Kidney (tissue), 14 donors: ENCODE data around the gene YKT6. TPM values are rescaled to one million over a fixed set of nuclear protein-coding genes. Genes with fewer than 3 reads are reported as not detected.

Experiments used
- DNase-seq, 5 donors: peaks; one replicate each; pipeline ENCODE4 v3.0.0-alpha.2; 2013 to 2020
- FAIRE-seq: peaks from 2 replicates; lab custom pipeline; 2012; peaks lifted over from hg19 to GRCh38; lab: Jason Lieb, UNC
- H3K27ac ChIP-seq, 2 donors: one replicate each; pipeline ENCODE4 v1.7.0; 2013; ENCODE audit warnings: low read depth in 2 of 2, low read length in 2 of 2, inconsistent platforms in 1 of 2
- H3K27me3 ChIP-seq: one replicate; pipeline ENCODE4 v1.7.1; 2013; ENCODE audit warnings: low read length, inconsistent platforms; ENCODE audit not compliant: control insufficient read depth, insufficient read depth
- H3K36me3 ChIP-seq, 3 donors: one replicate each; pipeline versions ENCODE4 v1.7.0 to v1.7.1; 2013; ENCODE audit warnings: low read length in 3 of 3, control low read depth in 1 of 3, inconsistent platforms in 1 of 3; ENCODE audit not compliant: insufficient read depth in 3 of 3, control insufficient read depth in 2 of 3
- H3K4me1 ChIP-seq, 3 donors: one replicate each; pipeline versions ENCODE4 v1.7.0 to v1.7.1; 2013; ENCODE audit warnings: low read length in 3 of 3, inconsistent platforms in 1 of 3, low read depth in 1 of 3; ENCODE audit not compliant: control insufficient read depth in 2 of 3, insufficient read depth in 2 of 3
- H3K4me3 ChIP-seq, 3 donors: one replicate each; pipeline versions ENCODE4 v1.7.0 to v1.8.1; 2013; ENCODE audit warnings: low read length in 3 of 3, control low read depth in 1 of 3, inconsistent platforms in 1 of 3
- H3K9ac ChIP-seq, 3 donors: one replicate each; pipeline versions ENCODE4 v1.7.0 to v1.7.1; 2013; ENCODE audit warnings: low read length in 3 of 3, control low read depth in 1 of 3, inconsistent platforms in 1 of 3
- H3K9me3 ChIP-seq, 3 donors: one replicate each; pipeline versions ENCODE4 v1.7.0 to v1.7.1; 2013; ENCODE audit warnings: low read length in 3 of 3, control low read depth in 1 of 3, inconsistent platforms in 1 of 3; ENCODE audit not compliant: control insufficient read depth in 2 of 3, insufficient read depth in 1 of 3
- CTCF ChIP-seq: IDR thresholded peaks from 3 replicates; pipeline ENCODE4 v1.5.1; 2012; ENCODE audit warnings: mild to moderate bottlenecking, moderate library complexity, borderline replicate concordance; ENCODE audit not compliant: insufficient read depth; ENCODE audit errors: extremely low read depth
- intact Hi-C: fragments of 100-400 bp; cut with DNase I; formaldehyde crosslinking; loops from one replicate; pipeline ENCODE4 v1.11.1; 2022
- polyA plus RNA-seq: library from polyadenylated mRNA; stranded (reverse); fragments of 350-450 nt; fragmentation: Illumina TruSeq; extraction: RNeasy Lipid Tissue Mini Kit (QIAGEN cat#74804); gene quantifications from one replicate; pipeline ENCODE4 v1.2.3, GENCODE V29; 2014; ENCODE audit warnings: low read depth, low replicate concordance; ENCODE audit not compliant: insufficient read depth
- total RNA-seq: library from RNA; stranded (reverse); fragmentation: NEBNext Ultra II Directional; extraction: Animal tissue kit (Norgen Biotek cat#: 25700); gene quantifications from one replicate; pipeline ENCODE4 v1.2.1, GENCODE V29; 2021
- donor health status: control.
- donor health status: control.
- donor health status: control.
- donor health status: control.
- donor health status: control.
- donor health status: DM: yes; HTN: yes; CAD: no.
- donor health status: Normal renal cell carcinoma (clear cell type).

Gene YKT6
- total and polyA plus RNA-seq, 2 donors from 2014 or later = 53.2 to 60.2 TPM

DNA sequence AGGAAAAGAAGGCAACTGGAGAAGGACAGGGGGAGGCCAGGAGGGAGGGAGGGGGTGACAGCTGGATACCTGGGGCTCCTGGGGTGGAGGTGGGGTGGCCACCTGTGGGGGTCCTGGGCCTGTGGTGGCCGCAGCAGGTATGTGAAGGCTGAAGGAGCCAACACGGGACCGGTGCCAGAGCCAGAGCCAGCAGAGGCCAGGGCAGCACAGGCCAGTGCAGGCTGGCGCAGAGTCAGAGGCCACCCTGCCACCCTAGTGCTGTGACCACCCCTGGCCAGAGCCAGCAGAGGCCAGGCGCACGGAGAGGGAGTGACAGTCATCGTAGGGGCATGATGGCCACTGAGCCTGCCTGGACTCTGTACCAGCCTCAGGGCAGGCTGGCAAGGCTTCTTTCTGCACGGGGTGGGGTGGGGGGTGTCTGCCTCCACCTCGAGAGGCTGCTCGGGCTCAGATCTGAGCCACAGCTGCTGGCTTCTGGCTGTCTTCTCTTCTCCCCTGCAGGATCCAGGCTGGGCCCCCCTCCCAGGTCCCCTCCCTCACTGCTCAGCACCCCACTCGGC is 28.8 kb downstream of the YKT6 start:
- TF ChIP-seq CTCF = no peak
- no peak for FAIRE-seq
- intact Hi-C loops = no loop called here

DNA sequence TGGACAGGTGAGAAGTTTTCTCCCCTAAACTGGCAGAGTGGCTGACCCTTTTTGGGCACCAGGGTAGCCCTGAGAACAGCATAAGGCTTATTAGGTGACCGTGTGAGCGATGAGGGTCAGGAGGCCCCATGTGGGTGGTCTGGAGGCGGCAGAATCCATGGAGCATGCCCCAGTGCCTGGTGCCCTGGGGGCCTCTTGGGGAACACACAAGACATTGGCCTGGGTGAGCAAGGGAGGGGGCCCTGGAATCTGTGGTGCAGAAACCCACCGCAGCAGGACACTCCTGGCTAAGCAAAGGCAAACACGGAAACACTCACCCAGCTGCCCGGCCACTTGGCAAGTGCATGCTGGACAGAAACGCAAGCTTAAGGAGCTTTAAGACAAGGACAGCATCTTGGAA is 29.5 kb downstream of the YKT6 start:
- Histone ChIP-seq H3K4me3 (no peak overlapping the region), H3K4me1 (no peaks in the 10 kb centered on the region), H3K27ac (no peak overlapping the region), H3K36me3 (no peaks in the 10 kb centered on the region), H3K9ac (no peak overlapping the region), H3K27me3 (no peaks in the 10 kb centered on the region), H3K9me3 (no peaks in the 10 kb centered on the region)
- intact Hi-C loops = no loop called here
- no peak for FAIRE-seq
- no peak for TF ChIP-seq CTCF
- DNase-seq = peak in 3 of 5 donors; percentile 50 to 57 (median 54)

More for the DNA sequence above, 28.8 kb downstream of the YKT6 start:
- Histone ChIP-seq H3K9ac (no peak overlapping the region), H3K4me3 (no peak overlapping the region), H3K9me3 (no peaks in the 10 kb centered on the region), H3K27me3 (no peaks in the 10 kb centered on the region), H3K36me3 (no peaks in the 10 kb centered on the region), H3K27ac (no peak overlapping the region), H3K4me1 (no peaks in the 10 kb centered on the region)
- no peak for DNase-seq

DNA sequence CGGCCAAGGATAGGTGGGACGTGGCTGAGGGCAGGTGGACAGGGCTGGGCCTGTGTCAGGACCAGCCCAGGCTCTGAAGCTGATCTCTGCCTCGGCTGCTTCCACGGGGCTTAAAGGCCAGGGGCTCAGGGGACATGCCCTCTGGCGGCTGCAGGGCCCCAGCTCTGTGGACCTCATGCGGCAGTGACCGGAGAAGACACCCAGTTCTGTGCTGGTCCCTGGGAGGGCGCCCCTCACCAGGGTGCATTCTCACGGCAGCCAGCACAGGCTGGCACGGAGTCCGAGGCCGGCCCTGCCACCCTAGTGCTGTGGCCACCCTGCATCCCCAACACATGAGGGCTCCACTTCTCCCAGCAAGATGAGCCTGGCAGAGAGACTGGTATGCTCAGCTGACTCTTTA is 30.3 kb downstream of the YKT6 start:
- no peaks in the 10 kb centered on the region for H3K9me3 ChIP-seq
- FAIRE-seq (no peak), DNase-seq (no peak)
- H3K9ac ChIP-seq = no peak overlapping the region
- H3K27ac ChIP-seq = no peak overlapping the region
- no peak for TF ChIP-seq CTCF
- no peak overlapping the region for H3K4me3 ChIP-seq
- no peaks in the 10 kb centered on the region for H3K27me3 ChIP-seq
- intact Hi-C loops = no loop called here
- H3K4me1 ChIP-seq = no peaks in the 10 kb centered on the region
- H3K36me3 ChIP-seq = no peaks in the 10 kb centered on the region

- H3K27ac ChIP-seq = no peak overlapping the region
- no peak for TF ChIP-seq CTCF
- DNase-seq (no peak), FAIRE-seq (no peak)
- intact Hi-C loops = no loop called here
- no peaks in the 10 kb centered on the region for H3K9me3 ChIP-seq
- H3K4me3 ChIP-seq = no peak overlapping the region
- H3K36me3 ChIP-seq = no peaks in the 10 kb centered on the region
- H3K9ac ChIP-seq = no peak overlapping the region
- no peaks in the 10 kb centered on the region for H3K27me3 ChIP-seq
- no peaks in the 10 kb centered on the region for H3K4me1 ChIP-seq
Observed at GRCh38 chr7:44232396-44232795, 31.6 kb downstream of the YKT6 start.
